ENCODE measurements around the gene MYL1.

The MYL1 gene

GRCh38 chr2:210267698-210268097, 47.3 kb downstream of the MYL1 start:
- Mint-ChIP-seq H3K4me3 (no peak overlapping the region), H3K27me3 (ENCODE audit: low read depth, poor library complexity) (no peaks in the 10 kb centered on the region), H3K36me3 (ENCODE audit: low read depth) (no peaks in the 10 kb centered on the region), H3K27ac (no peak overlapping the region), H3K4me1 (no peaks in the 10 kb centered on the region), H3K9me3 (no peaks in the 10 kb centered on the region)
- TF ChIP-seq CTCF (IDR thresholded peaks at IDR 0.05): no peak
- no peak for DNase-seq

- TF ChIP-seq CTCF (IDR thresholded peaks at IDR 0.05): no peak
- H3K4me1 Mint-ChIP-seq: no peaks in the 10 kb centered on the region
- no peaks in the 10 kb centered on the region for H3K36me3 Mint-ChIP-seq (ENCODE audit: low read depth)
- H3K27ac Mint-ChIP-seq: no peak overlapping the region
- H3K27me3 Mint-ChIP-seq (ENCODE audit: low read depth, poor library complexity): peaks cover 4% of the 10 kb centered on the region
- H3K4me3 Mint-ChIP-seq: no peak overlapping the region
- DNase-seq: no peak
- H3K9me3 Mint-ChIP-seq: no peaks in the 10 kb centered on the region
Observed at GRCh38 chr2:210264282-210264681, 50.7 kb downstream of the MYL1 start.

GRCh38 chr2:210263841-210264240, 51.1 kb downstream of the MYL1 start:
- H3K27me3 Mint-ChIP-seq (ENCODE audit: low read depth, poor library complexity): peaks cover 4% of the 10 kb centered on the region
- no peaks in the 10 kb centered on the region for H3K9me3 Mint-ChIP-seq
- no peak for DNase-seq
- no peak overlapping the region for H3K4me3 Mint-ChIP-seq
- no peaks in the 10 kb centered on the region for H3K4me1 Mint-ChIP-seq
- no peaks in the 10 kb centered on the region for H3K36me3 Mint-ChIP-seq (ENCODE audit: low read depth)
- no peak overlapping the region for H3K27ac Mint-ChIP-seq
- no peak for TF ChIP-seq CTCF (IDR thresholded peaks at IDR 0.05)

- Mint-ChIP-seq H3K27ac (no peak overlapping the region), H3K36me3 (ENCODE audit: low read depth) (no peaks in the 10 kb centered on the region), H3K27me3 (ENCODE audit: low read depth, poor library complexity) (peaks cover 4% of the 10 kb centered on the region), H3K4me3 (no peak overlapping the region), H3K4me1 (no peaks in the 10 kb centered on the region), H3K9me3 (no peaks in the 10 kb centered on the region)
- TF ChIP-seq CTCF (IDR thresholded peaks at IDR 0.05): no peak
- DNase-seq: no peak
Observed at GRCh38 chr2:210262036-210262435, 52.9 kb downstream of the MYL1 start.

GRCh38 chr2:210259687-210260086, 55.3 kb downstream of the MYL1 start:
- no peak overlapping the region for H3K27ac Mint-ChIP-seq

More at GRCh38 chr2:210259687-210260086, 55.3 kb downstream of the MYL1 start:
- no peak for DNase-seq
- Mint-ChIP-seq H3K36me3 (ENCODE audit: low read depth) (no peaks in the 10 kb centered on the region), H3K9me3 (no peaks in the 10 kb centered on the region), H3K4me3 (no peak overlapping the region), H3K27me3 (ENCODE audit: low read depth, poor library complexity) (peaks cover 4% of the 10 kb centered on the region), H3K4me1 (no peaks in the 10 kb centered on the region)
- no peak for TF ChIP-seq CTCF (IDR thresholded peaks at IDR 0.05)

Data from nephron progenitor cell (in vitro differentiated cells).